ENCODE measurements around the gene TLE3.

Gene TLE3

DNA sequence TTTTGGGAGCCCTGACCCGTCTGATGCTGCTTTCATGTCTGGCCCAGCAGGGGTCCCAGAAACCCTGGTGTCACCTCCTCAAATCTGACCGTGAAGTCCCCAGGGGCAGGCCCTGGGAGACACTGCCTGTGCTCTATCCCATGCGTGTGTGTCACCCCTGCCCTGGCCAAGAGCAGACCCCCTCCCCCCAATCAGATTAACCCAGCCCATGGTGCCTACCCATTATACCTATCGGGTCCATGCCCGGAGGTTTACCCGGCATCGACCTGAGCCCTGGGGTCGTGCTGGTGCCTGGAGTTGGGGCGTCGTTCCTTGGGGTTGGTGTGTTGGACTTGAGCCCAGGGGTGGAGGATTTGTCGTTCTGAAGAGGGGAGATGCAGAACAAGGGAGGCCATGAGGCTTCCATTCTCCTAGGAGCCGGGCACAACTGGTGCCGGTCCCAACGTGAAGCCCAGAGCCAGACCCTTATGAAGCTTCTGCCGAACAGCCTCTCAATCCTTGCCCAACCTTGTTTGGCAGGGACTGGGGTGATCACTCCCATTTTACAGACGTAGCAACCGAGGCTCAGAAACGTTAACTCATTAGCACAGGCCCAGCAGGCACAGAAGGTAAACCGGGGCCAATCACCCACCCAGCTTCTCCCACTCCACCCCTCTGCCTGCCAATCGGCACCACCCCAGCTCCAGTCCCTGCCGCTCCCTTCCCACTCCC, 39.6 kb downstream of the TLE3 start:
- H3K27me3 ChIP-seq (replicated peaks; ENCODE audit: control insufficient read depth, insufficient read depth, low read length), result no peaks in the 10 kb centered on the region
- no peak overlapping the region for H3K4me3 ChIP-seq (replicated peaks; ENCODE audit: low read depth, low read length)
- DNase-seq (ENCODE audit: extremely low read depth, insufficient read length), result no peak
- H3K36me3 ChIP-seq (ENCODE audit: control insufficient read depth, insufficient read depth, low read length), result peaks cover 72% of the 10 kb centered on the region
- TF ChIP-seq, protein P1, sequence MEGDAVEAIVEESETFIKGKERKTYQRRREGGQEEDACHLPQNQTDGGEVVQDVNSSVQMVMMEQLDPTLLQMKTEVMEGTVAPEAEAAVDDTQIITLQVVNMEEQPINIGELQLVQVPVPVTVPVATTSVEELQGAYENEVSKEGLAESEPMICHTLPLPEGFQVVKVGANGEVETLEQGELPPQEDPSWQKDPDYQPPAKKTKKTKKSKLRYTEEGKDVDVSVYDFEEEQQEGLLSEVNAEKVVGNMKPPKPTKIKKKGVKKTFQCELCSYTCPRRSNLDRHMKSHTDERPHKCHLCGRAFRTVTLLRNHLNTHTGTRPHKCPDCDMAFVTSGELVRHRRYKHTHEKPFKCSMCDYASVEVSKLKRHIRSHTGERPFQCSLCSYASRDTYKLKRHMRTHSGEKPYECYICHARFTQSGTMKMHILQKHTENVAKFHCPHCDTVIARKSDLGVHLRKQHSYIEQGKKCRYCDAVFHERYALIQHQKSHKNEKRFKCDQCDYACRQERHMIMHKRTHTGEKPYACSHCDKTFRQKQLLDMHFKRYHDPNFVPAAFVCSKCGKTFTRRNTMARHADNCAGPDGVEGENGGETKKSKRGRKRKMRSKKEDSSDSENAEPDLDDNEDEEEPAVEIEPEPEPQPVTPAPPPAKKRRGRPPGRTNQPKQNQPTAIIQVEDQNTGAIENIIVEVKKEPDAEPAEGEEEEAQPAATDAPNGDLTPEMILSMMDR (IDR thresholded peaks at IDR 0.05; ENCODE audit: insufficient read depth, low read length, poor library complexity, severe bottlenecking), result no peak

DNA sequence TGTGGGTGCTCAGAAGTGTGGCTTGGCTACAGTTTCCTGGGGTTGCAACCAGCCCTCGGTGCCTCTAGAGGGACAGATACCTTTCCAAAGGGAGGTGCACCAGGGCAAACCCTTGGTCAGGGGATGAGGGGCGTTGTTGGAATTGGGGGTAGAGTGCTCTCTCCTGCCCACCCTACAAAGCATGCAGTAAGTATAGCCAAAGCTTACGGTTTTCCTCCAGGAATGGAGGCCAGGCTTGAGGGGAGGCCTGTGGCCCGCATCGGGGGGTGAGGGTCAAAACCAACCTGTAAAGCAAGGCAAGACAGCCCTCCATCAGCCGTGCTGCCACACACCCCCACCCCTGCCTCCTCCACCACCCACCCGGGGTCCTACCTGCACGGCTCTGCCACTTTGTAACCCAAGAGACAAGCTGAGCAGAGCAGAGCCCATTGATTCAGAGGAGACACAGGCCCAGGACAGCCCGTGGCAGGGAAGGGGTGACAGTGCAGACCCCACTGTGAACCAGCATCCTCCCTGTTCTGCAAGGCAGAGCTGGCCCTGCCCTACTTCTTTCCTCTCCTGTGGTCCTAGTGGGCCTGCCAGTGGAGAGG, 41.5 kb downstream of the TLE3 start:
- Histone ChIP-seq H3K27me3 (replicated peaks; ENCODE audit: control insufficient read depth, insufficient read depth, low read length) (no peaks in the 10 kb centered on the region), H3K36me3 (ENCODE audit: control insufficient read depth, insufficient read depth, low read length) (peaks cover 72% of the 10 kb centered on the region), H3K4me3 (replicated peaks; ENCODE audit: low read depth, low read length) (no peak overlapping the region)
- TF ChIP-seq, protein P1 (IDR thresholded peaks at IDR 0.05; ENCODE audit: insufficient read depth, low read length, poor library complexity, severe bottlenecking), result no peak
- DNase-seq (ENCODE audit: extremely low read depth, insufficient read length), result no peak

DNA sequence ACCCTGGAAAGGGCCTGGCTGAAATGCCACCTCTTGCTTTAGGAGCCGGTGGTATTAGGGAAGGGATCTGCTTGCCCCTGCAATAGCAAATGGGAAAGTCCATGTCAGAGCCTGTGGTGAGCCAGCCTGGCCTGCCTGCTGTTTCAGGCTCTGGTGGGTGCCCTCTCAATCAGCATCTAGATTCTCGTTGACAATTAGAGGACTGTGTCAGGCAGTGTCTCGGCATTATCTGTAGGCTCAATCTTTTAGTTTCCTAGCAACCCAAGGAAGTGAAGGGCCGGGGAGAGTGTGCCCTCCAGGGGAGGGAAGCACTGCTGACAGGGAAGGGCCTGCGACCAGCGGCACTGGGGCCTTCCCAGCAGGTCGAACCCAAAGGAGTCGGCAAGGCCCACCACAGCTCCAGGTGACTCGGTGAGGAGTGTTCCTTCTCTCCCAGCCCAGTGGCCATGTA, 42.1 kb downstream of the TLE3 start:
- no peak overlapping the region for H3K4me3 ChIP-seq (replicated peaks; ENCODE audit: low read depth, low read length)
- TF ChIP-seq, protein P1 (IDR thresholded peaks at IDR 0.05; ENCODE audit: insufficient read depth, low read length, poor library complexity, severe bottlenecking), result no peak
- H3K27me3 ChIP-seq (replicated peaks; ENCODE audit: control insufficient read depth, insufficient read depth, low read length), result no peaks in the 10 kb centered on the region
- no peak for DNase-seq (ENCODE audit: extremely low read depth, insufficient read length)
- peaks cover 73% of the 10 kb centered on the region for H3K36me3 ChIP-seq (ENCODE audit: control insufficient read depth, insufficient read depth, low read length)

DNA sequence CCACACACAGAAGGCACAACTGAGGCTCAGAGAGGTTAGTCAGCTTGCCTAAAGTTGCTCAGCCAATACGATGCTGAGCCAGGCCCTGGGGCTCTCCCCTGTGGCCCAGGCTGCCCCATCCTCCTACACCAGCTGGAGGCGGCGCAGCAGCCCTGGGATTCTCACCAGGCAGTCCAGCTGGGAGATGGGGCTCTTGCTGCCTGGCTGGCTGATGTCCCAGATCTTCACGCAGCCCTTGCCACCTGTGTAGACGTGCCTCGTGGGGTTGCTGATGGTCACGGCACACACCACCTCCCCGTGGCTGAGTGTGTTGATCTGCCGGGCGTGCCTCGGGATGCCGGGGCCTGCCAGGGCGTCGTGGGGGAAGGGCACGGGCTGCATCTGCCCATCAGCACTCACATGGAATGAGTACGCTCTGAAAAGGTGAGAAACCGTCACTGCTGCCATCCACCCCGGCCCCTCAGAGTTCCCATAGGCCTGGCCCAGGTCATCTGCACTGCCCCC, 42.8 kb downstream of the TLE3 start:
- Histone ChIP-seq H3K36me3 (ENCODE audit: control insufficient read depth, insufficient read depth, low read length) (peaks cover 73% of the 10 kb centered on the region), H3K4me3 (replicated peaks; ENCODE audit: low read depth, low read length) (no peak overlapping the region), H3K27me3 (replicated peaks; ENCODE audit: control insufficient read depth, insufficient read depth, low read length) (no peaks in the 10 kb centered on the region)
- TF ChIP-seq, protein P1 (IDR thresholded peaks at IDR 0.05; ENCODE audit: insufficient read depth, low read length, poor library complexity, severe bottlenecking), result no peak
- no peak for DNase-seq (ENCODE audit: extremely low read depth, insufficient read length)

DNA sequence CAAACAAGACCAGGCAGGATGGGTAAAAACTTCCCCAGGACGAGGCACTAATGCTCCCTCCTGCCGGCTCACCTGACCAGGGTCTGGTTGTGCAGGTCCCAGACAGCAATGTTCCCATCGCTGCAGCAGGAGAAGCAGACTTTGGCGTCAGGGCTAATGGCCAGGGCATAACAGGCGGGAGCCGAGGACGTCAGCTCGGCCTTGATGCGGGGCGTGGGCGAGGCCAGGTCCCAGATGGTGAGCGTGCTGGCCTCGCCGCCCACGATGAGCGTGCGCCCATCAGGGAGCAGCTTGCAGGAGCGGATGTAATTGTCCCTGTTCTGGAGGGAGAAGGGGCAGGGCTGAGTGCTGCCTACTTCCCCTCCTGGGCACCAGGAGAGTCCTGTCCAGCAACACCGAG, 43.4 kb downstream of the TLE3 start:
- TF ChIP-seq, protein P1 (IDR thresholded peaks at IDR 0.05; ENCODE audit: insufficient read depth, low read length, poor library complexity, severe bottlenecking), result no peak
- Histone ChIP-seq H3K27me3 (replicated peaks; ENCODE audit: control insufficient read depth, insufficient read depth, low read length) (no peaks in the 10 kb centered on the region), H3K36me3 (ENCODE audit: control insufficient read depth, insufficient read depth, low read length) (peaks cover 71% of the 10 kb centered on the region), H3K4me3 (replicated peaks; ENCODE audit: low read depth, low read length) (no peak overlapping the region)
- DNase-seq (ENCODE audit: extremely low read depth, insufficient read length), result no peak
